MCF 10A (cell line): ENCODE measurements around the gene WDR5. TPM values are rescaled to one million over a fixed set of nuclear protein-coding genes. Genes with fewer than 3 reads are reported as not detected.

ENCODE experiments used
- BruUV-seq: library from RNA; stranded (reverse); fragments of 400-500 nt; replicated peaks from 2 replicates; lab custom pipeline; 2021; lab: Mats Ljungman, UMichigan
- CTCF ChIA-PET: fragments of 300-600 bp; sonication (Branson Sonifier 250); formaldehyde crosslinking; extraction: SDS; loops from one replicate; lab custom pipeline; 2021; ENCODE audit warnings: antibody characterized with exemption, inconsistent platforms; lab: Yijun Ruan, JAX
- POLR2A ChIA-PET: fragments of 300-600, 350-650 bp; sonication (Branson Sonifier 250); formaldehyde crosslinking; extraction: SDS; loops from one replicate; lab custom pipeline; 2020; ENCODE audit warnings: antibody characterized with exemption, inconsistent platforms; lab: Yijun Ruan, JAX
- DNase-seq: peaks from one replicate; pipeline ENCODE4 v3.0.0-alpha.2; 2018; ENCODE audit not compliant: unreplicated experiment
- H3K27ac Mint-ChIP-seq: one replicate; pipeline ENCODE4 v1.8.0; 2022; ENCODE audit warnings: mild to moderate bottlenecking, low read depth, mixed read lengths; ENCODE audit not compliant: unreplicated experiment
- H3K27me3 Mint-ChIP-seq: one replicate; pipeline ENCODE4 v1.8.0; 2022; ENCODE audit warnings: mixed read lengths; ENCODE audit not compliant: insufficient read depth, unreplicated experiment
- H3K36me3 Mint-ChIP-seq: one replicate; pipeline ENCODE4 v1.8.0; 2022; ENCODE audit warnings: mild to moderate bottlenecking, moderate library complexity, mixed read lengths; ENCODE audit not compliant: insufficient read depth, unreplicated experiment
- H3K4me1 Mint-ChIP-seq: one replicate; pipeline ENCODE4 v1.8.0; 2022; ENCODE audit warnings: mixed read lengths; ENCODE audit not compliant: insufficient read depth, unreplicated experiment
- H3K4me3 Mint-ChIP-seq: one replicate; pipeline ENCODE4 v1.8.0; 2022; ENCODE audit warnings: mild to moderate bottlenecking, moderate library complexity, mixed read lengths; ENCODE audit not compliant: unreplicated experiment
- H3K9me3 Mint-ChIP-seq: one replicate; pipeline ENCODE4 v1.8.0; 2022; ENCODE audit warnings: mixed read lengths; ENCODE audit not compliant: unreplicated experiment
- intact Hi-C: fragments of 100-400 bp; cut with micrococcal nuclease; formaldehyde crosslinking; loops from 2 replicates; pipeline ENCODE4 v1.14.1; 2022
- total RNA-seq: library from RNA; stranded (reverse); gene quantifications from 2 replicates; pipeline ENCODE4 v1.2.3, GENCODE V29; 2022
- TF ChIP-seq, protein P1 (sequence below): fragments of 200-600 bp; IDR thresholded peaks from one replicate; pipeline ENCODE4 v1.8.0; 2022; ENCODE audit warnings: antibody characterized with exemption, mild to moderate bottlenecking; ENCODE audit not compliant: unreplicated experiment

WDR5 gene
- total RNA-seq, 1 experiment from 2014 or later: 43.8 TPM

DNA sequence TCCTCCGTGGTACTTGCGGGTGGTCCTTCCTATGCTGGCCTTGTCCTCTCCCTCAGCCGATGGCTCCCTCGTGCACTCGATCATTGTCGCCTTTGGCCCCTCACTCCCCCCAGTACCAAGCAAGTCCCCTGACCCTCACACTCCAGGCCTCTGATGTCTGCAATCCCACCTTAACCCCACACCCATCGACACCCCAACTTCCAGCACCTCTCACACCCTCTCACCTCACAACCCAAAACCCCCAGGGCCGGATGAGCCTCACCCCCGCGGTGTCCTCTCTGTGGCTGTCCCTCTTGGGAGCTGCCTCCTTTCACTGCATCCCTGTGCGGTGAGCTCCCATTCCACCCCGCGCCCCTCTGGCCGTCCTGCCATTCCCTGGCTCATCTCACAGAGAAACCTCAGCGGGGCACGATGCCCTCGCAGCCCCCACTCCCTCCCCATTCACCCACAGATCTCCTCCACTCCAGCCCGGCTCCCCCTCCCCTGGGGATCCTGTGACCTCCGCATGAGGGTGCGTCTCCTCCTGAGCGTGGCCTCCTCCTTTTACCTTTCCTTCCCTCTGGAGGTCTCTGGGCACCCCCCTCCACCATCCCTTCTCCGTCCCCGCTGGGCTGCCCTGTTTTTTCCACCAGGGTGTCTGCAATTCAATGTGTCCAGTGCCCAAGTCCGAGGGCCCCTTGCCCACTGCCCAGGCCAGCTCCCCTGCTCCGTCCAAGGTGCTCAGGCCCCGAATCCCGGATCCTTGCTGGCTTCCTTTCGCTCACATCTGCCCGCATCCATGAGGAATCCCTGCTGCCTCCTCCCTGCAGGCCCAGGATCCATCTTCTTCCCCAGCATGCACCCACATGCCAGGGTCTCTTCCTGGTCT, 44.3 kb downstream of the WDR5 start:
- Mint-ChIP-seq H3K4me1 (no peaks in the 10 kb centered on the region), H3K27me3 (peaks cover 54% of the 10 kb centered on the region)
- no TSS peak for BruUV-seq

DNA sequence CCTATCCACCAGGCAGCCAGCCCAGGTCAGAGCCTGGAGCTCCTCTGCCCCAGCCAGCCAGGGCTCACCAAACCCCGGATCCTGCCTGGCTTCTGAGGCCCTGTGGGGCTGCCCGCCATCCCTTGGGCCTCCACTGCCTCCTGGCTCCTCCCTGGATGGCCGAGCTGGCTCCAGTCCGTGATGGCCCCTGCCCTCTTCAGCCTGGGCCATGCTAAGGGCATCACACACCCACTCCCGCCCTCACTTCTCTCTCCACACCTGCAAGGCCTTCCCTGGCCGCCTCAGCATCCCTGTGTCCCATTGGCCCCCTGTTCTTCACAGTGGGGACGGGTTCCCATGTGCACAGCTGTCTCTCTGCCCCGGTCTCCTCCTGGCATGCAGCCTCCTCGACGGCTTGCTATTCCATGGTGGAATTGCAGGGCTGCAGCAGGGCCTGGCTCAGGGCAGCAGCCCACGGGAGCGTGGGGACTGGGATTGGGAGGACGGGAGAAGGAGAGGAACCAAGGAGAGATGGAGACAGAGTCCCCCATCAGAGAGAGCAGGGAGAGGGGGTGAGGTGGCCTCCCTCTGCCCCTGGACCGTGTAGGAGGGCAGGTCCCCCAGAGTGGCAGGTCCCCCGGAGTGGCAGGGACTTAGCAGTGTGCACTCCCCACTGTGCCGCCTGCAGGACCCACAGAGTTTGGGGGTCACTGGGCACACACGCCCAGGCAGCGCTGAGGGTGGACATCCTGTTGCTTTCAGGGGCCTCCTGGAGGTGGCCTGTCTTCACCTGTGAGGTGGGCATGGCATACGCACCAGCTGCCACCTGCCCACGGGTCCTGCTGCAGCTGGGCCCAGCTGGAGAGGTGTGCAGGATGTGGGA, 45.1 kb downstream of the WDR5 start:
- H3K27ac Mint-ChIP-seq: no peak overlapping the region
- H3K27me3 Mint-ChIP-seq: peaks cover 54% of the 10 kb centered on the region
- no TSS peak for BruUV-seq
- no peak for DNase-seq
- H3K9me3 Mint-ChIP-seq: peaks cover 9% of the 10 kb centered on the region
- no peaks in the 10 kb centered on the region for H3K36me3 Mint-ChIP-seq
- intact Hi-C loops: no loop called here
- POLR2A ChIA-PET: interaction anchor here (1.1 kb wide), 1 partner anchor 10 kb away, joined by 6 read pairs; no protein-coding TSS in a partner anchor
- TF ChIP-seq, protein P1, sequence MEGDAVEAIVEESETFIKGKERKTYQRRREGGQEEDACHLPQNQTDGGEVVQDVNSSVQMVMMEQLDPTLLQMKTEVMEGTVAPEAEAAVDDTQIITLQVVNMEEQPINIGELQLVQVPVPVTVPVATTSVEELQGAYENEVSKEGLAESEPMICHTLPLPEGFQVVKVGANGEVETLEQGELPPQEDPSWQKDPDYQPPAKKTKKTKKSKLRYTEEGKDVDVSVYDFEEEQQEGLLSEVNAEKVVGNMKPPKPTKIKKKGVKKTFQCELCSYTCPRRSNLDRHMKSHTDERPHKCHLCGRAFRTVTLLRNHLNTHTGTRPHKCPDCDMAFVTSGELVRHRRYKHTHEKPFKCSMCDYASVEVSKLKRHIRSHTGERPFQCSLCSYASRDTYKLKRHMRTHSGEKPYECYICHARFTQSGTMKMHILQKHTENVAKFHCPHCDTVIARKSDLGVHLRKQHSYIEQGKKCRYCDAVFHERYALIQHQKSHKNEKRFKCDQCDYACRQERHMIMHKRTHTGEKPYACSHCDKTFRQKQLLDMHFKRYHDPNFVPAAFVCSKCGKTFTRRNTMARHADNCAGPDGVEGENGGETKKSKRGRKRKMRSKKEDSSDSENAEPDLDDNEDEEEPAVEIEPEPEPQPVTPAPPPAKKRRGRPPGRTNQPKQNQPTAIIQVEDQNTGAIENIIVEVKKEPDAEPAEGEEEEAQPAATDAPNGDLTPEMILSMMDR: no peak
- CTCF ChIA-PET: interaction anchor here (0.7 kb wide), 1 partner anchor 783 kb away, joined by 3 read pairs; no protein-coding TSS in a partner anchor
- no peak overlapping the region for H3K4me3 Mint-ChIP-seq
- no peaks in the 10 kb centered on the region for H3K4me1 Mint-ChIP-seq

More for the DNA sequence above, 44.3 kb downstream of the WDR5 start:
- TF ChIP-seq, protein P1: no peak
- CTCF ChIA-PET: no interaction called here
- H3K9me3 Mint-ChIP-seq: peaks cover 9% of the 10 kb centered on the region
- no peak overlapping the region for H3K27ac Mint-ChIP-seq
- POLR2A ChIA-PET: interaction anchor here (0.7 kb wide), 1 partner anchor 862 kb away, joined by 3 read pairs; no protein-coding TSS in a partner anchor
- no peak for DNase-seq
- intact Hi-C loops: loop anchor here (5.0 to 10.0 kb wide), 2 partner anchors 147 to 465 kb away; partner anchors contain the start of genes COL5A1 and RXRA
- H3K4me3 Mint-ChIP-seq: no peak overlapping the region
- H3K36me3 Mint-ChIP-seq: no peaks in the 10 kb centered on the region

DNA sequence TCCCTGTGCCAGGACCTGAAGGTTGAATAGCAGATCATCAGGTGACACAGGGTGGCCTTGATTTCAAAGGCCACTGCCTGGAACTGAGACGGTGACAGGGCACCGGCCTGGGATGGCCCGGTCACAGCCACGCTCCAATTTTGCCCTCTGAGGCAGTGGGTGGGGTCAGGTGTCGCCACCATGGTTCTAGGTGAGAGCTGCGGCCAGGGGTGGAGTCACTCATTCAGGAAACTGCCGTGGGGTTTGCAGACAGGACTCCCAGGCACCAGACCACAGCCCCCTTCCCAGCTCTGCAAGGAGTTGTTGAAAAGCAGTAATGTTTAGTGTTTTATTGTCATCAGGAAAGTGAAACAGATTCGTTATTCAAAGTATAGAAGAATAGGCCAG, 45.8 kb downstream of the WDR5 start:
- H3K36me3 Mint-ChIP-seq: no peaks in the 10 kb centered on the region
- ChIA-PET CTCF (interaction anchor here (0.7 kb wide), 1 partner anchor 783 kb away, joined by 3 read pairs; no protein-coding TSS in a partner anchor), POLR2A (interaction anchor here (1.1 kb wide), 1 partner anchor 10 kb away, joined by 6 read pairs; no protein-coding TSS in a partner anchor)
- BruUV-seq: no TSS peak
- H3K4me1 Mint-ChIP-seq: no peaks in the 10 kb centered on the region
- peaks cover 48% of the 10 kb centered on the region for H3K27me3 Mint-ChIP-seq
- TF ChIP-seq, protein P1: no peak
- intact Hi-C loops: no loop called here
- no peak overlapping the region for H3K27ac Mint-ChIP-seq
- no peak overlapping the region for H3K4me3 Mint-ChIP-seq
- no peak for DNase-seq
- peaks cover 9% of the 10 kb centered on the region for H3K9me3 Mint-ChIP-seq
